ENCODE data around the gene REXO4. TPM values are rescaled to one million over a fixed set of nuclear protein-coding genes. Genes with fewer than 3 reads are reported as not detected.

The REXO4 gene
- total RNA-seq, 4 donors from 2014 or later, result 6.4 to 25.0 (median 20.2) TPM

DNA sequence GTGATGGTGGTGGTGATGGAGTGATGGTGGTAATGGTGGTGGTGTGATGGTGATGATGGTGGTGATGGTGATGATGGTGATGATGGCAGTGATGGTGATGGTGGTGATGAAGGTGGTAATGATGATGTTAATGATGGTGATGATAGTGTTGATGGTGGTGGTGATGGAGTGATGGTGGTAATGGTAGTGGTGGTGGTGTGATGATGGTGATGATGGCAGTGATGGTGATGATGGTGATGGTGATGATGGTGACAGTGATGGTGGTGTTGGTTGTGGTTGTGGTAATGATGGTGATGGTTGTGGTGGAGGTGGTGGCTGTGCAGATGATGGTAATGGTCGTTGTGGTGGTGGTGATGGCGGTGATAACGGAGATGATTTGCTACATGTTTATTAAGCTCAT is 34.4 kb downstream of the REXO4 start:
- Histone ChIP-seq H3K4me3 (no peak overlapping the region), H3K4me1 (no peaks in the 10 kb centered on the region), H3K36me3 (no peaks in the 10 kb centered on the region), H3K27ac (no peak overlapping the region), H3K27me3 (no peaks in the 10 kb centered on the region), H3K9me3 (no peaks in the 10 kb centered on the region)
- intact Hi-C loops (cut with DNase I; ENCODE audit: low total_unique reads), result no loop called here
- DNase-seq, result no peak
- TF ChIP-seq, protein P1, sequence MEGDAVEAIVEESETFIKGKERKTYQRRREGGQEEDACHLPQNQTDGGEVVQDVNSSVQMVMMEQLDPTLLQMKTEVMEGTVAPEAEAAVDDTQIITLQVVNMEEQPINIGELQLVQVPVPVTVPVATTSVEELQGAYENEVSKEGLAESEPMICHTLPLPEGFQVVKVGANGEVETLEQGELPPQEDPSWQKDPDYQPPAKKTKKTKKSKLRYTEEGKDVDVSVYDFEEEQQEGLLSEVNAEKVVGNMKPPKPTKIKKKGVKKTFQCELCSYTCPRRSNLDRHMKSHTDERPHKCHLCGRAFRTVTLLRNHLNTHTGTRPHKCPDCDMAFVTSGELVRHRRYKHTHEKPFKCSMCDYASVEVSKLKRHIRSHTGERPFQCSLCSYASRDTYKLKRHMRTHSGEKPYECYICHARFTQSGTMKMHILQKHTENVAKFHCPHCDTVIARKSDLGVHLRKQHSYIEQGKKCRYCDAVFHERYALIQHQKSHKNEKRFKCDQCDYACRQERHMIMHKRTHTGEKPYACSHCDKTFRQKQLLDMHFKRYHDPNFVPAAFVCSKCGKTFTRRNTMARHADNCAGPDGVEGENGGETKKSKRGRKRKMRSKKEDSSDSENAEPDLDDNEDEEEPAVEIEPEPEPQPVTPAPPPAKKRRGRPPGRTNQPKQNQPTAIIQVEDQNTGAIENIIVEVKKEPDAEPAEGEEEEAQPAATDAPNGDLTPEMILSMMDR (IDR thresholded peaks at IDR 0.05), result no peak
- no peak for TF ChIP-seq POLR2A (IDR thresholded peaks at IDR 0.05)

DNA sequence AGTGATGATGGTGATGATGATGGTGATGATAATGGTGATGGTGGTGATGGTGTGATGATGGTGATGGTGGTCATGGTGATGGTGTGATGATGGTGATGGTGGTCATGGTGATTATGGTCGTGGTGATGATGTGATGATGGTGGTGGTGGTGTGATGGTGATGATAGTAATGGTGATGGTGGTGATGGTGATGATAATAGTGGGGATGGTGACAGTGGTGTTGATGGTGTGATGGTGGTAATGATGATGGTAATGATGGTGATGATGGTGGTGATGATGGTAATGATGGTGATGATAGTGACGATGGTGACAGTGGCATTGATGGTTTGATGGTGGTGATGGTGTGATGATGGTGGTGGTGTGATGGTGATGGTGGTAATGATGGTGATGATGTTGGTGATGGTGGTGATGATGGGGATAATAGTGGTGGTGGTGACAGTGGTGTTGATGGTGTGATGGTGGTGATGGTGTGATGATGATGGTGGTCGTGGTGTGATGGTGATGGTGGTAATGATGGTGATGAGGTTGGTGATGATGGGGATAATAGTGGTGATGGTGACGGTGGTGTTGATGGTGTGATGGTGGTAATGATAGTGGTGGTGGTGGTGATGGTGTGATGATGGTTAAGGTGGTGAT is 35.2 kb downstream of the REXO4 start:
- no peaks in the 10 kb centered on the region for H3K4me1 ChIP-seq
- no peak for DNase-seq
- H3K36me3 ChIP-seq, result no peaks in the 10 kb centered on the region
- no peak overlapping the region for H3K27ac ChIP-seq
- intact Hi-C loops (cut with DNase I; ENCODE audit: low total_unique reads), result no loop called here
- no peaks in the 10 kb centered on the region for H3K27me3 ChIP-seq
- TF ChIP-seq, protein P1 (IDR thresholded peaks at IDR 0.05), result no peak
- no peak for TF ChIP-seq POLR2A (IDR thresholded peaks at IDR 0.05)
- no peak overlapping the region for H3K4me3 ChIP-seq
- H3K9me3 ChIP-seq, result no peaks in the 10 kb centered on the region

DNA sequence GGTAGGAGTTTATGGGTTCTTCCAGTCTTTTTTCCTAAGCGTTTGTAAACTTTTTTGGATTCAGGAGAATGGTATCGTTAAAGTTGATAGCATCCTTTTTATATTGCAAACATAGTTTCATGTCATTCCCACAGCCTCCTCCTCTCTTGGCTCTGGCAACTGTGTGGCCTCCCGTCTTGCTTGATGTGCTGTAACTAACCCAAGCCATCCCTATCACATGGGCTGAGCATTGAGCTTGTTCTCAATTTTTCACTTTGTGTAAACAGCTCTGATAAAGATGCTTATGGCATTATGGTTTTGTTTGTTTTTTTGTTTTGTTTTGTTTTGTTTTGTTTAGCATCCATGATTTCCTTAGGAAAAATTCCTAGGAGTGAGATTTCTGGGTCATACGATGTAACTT is 37.1 kb downstream of the REXO4 start:
- Histone ChIP-seq H3K27me3 (no peaks in the 10 kb centered on the region), H3K36me3 (no peaks in the 10 kb centered on the region), H3K27ac (no peak overlapping the region), H3K4me1 (no peaks in the 10 kb centered on the region), H3K9me3 (no peaks in the 10 kb centered on the region), H3K4me3 (no peak overlapping the region)
- no peak for TF ChIP-seq POLR2A (IDR thresholded peaks at IDR 0.05)
- TF ChIP-seq, protein P1 (IDR thresholded peaks at IDR 0.05), result no peak
- intact Hi-C loops (cut with DNase I; ENCODE audit: low total_unique reads), result no loop called here
- no peak for DNase-seq

DNA sequence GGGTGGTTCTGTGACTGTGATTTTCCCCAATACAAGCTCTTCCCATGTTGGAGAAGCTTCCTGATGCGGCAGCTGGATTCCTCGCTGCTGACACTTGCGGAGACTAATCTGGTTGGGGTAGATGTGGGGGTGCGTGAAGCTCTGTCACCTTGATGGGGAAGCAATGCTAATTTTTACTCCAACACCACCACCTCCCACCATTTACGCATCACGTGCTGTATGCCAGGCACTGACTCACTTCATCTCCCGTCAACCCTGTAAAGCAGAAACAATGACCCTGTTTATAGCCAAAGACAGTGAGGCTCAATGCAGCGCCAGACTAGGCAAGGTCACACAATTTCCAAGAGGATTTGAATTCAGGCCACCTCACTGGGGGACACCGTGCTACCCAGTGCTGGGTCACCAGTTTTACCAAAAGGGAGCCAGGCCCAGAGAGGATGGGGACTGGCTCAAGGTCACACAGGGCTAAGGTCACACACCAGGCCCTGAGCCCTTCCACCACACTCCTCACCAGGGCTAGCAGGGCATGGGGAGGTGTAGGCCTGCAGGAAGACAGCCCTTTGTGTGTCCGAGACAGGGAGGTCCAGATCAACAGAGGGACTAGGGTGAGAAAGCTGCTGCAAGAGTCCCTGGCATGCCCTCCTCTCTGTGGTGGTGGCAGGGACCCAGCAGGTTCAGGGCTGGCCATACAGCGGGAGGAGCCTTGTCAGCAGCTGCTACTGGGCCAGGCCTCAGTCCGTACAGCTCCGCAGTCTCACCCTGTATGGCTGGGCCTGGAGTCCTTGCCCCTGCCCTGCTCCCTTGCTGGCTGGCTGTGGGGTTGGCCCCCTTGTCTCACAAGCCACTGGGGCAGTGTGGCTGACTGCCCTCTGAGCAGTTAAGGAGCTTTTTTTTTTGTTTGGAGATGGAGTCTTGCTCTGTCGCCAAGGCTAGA is 38.4 kb downstream of the REXO4 start:
- Histone ChIP-seq H3K27ac (no peak overlapping the region), H3K36me3 (no peaks in the 10 kb centered on the region), H3K9me3 (no peaks in the 10 kb centered on the region), H3K27me3 (no peaks in the 10 kb centered on the region), H3K4me1 (no peaks in the 10 kb centered on the region), H3K4me3 (no peak overlapping the region)
- DNase-seq, result no peak
- TF ChIP-seq POLR2A (IDR thresholded peaks at IDR 0.05), result no peak
- TF ChIP-seq, protein P1 (IDR thresholded peaks at IDR 0.05), result no peak
- intact Hi-C loops (cut with DNase I; ENCODE audit: low total_unique reads), result no loop called here

DNA sequence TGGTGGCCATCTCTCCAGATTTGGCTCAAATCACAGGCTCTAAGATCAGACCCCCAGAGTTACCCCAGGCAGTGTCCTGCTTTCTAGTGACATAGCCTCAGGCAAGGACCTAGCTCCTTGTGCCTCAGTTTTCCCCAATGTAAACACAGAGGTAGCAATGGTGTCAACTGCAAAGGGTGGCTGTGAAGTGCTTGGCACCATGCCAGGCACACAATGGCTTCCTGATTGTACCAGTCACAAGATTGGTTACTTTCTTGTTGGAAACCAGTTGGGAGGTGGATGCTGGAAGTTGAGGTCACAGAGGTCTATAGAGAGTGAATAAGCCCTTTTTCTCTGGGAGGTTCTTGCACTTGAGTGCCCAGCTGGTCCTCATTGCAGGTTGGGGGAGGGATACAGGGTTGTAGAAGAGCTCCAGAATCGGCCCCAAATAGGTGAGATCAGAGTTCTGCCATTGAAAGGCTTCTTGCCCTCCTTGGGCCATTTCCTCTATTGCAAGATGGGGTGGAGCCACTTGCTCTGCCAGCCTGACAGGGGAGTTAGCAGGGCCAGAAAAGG is 39.3 kb downstream of the REXO4 start:
- H3K27me3 ChIP-seq, result no peaks in the 10 kb centered on the region
- TF ChIP-seq, protein P1 (IDR thresholded peaks at IDR 0.05), result no peak
- TF ChIP-seq POLR2A (IDR thresholded peaks at IDR 0.05), result no peak
- H3K27ac ChIP-seq, result no peak overlapping the region
- no peak overlapping the region for H3K4me3 ChIP-seq
- no peaks in the 10 kb centered on the region for H3K36me3 ChIP-seq
- no peaks in the 10 kb centered on the region for H3K9me3 ChIP-seq
- DNase-seq, result no peak
- intact Hi-C loops (cut with DNase I; ENCODE audit: low total_unique reads), result no loop called here
- H3K4me1 ChIP-seq, result no peaks in the 10 kb centered on the region
